H9 (cell line): Measurements from ENCODE around the gene MIPEP. TPM values are rescaled to one million over a fixed set of nuclear protein-coding genes. Genes with fewer than 3 reads are reported as not detected.
"Not testable (repeated sequence)": the region's sequence is repeated elsewhere in the genome, so short reads cannot be mapped to it uniquely, and the experiment has no call there.

Experiments used
- DNase-seq: peaks from one replicate; pipeline ENCODE4 v3.0.0-alpha.2; 2017
- H2AFZ ChIP-seq: one replicate; pipeline ENCODE4 v1.6.1; 2013; ENCODE audit warnings: mild to moderate bottlenecking, low read length, control low read depth, moderate library complexity
- H2AK5ac ChIP-seq: 2 replicates; pipeline ENCODE4 v1.6.1; 2013; ENCODE audit warnings: low read length, control low read depth, mixed read lengths; ENCODE audit not compliant: insufficient read length
- H2BK120ac ChIP-seq: one replicate; pipeline ENCODE4 v1.6.1; 2013; ENCODE audit warnings: low read depth, mild to moderate bottlenecking, low read length, control low read depth, inconsistent platforms; ENCODE audit not compliant: poor library complexity, severe bottlenecking
- H2BK12ac ChIP-seq: 2 replicates; pipeline ENCODE4 v1.6.1; 2013; ENCODE audit warnings: low read length, control low read depth, mixed read lengths, low read depth; ENCODE audit not compliant: insufficient read length
- H2BK15ac ChIP-seq: 2 replicates; pipeline ENCODE4 v1.6.1; 2013; ENCODE audit warnings: low read depth, low read length, control low read depth
- H2BK20ac ChIP-seq: one replicate; pipeline ENCODE4 v1.6.1; 2013; ENCODE audit warnings: low read depth, mild to moderate bottlenecking, low read length, control low read depth, inconsistent platforms; ENCODE audit not compliant: poor library complexity, severe bottlenecking
- H2BK5ac ChIP-seq: 2 replicates; pipeline ENCODE4 v1.6.1; 2013; ENCODE audit warnings: low read length, control low read depth, mixed read lengths; ENCODE audit not compliant: insufficient read length
- H3K14ac ChIP-seq: 2 replicates; pipeline ENCODE4 v1.6.1; 2013; ENCODE audit warnings: low read length, control low read depth; ENCODE audit not compliant: insufficient read depth
- H3K18ac ChIP-seq: 2 replicates; pipeline ENCODE4 v1.6.1; 2013; ENCODE audit warnings: low read depth, mild to moderate bottlenecking, mixed read lengths, low read length, control low read depth; ENCODE audit not compliant: insufficient read length
- H3K23ac ChIP-seq: 2 replicates; pipeline ENCODE4 v1.6.1; 2013; ENCODE audit warnings: low read length, control low read depth, mixed read lengths, low read depth; ENCODE audit not compliant: insufficient read length
- H3K23me2 ChIP-seq: 2 replicates; pipeline ENCODE4 v1.6.1; 2013; ENCODE audit warnings: low read depth, mild to moderate bottlenecking, mixed read lengths, low read length, control low read depth; ENCODE audit not compliant: insufficient read length, poor library complexity, severe bottlenecking
- H3K27ac ChIP-seq: 2 replicates; pipeline ENCODE4 v1.5.1; 2013; ENCODE audit warnings: low read length, control low read depth, mixed read lengths, low read depth; ENCODE audit not compliant: insufficient read length
- H3K27me3 ChIP-seq: 2 replicates; pipeline ENCODE4 v1.6.1; 2013; ENCODE audit warnings: low read length, control low read depth, inconsistent platforms; ENCODE audit not compliant: insufficient read depth
- H3K4ac ChIP-seq: 2 replicates; pipeline ENCODE4 v1.6.1; 2013; ENCODE audit warnings: low read depth, mild to moderate bottlenecking, control low read depth, inconsistent platforms, low read length, moderate library complexity
- H3K4me1 ChIP-seq: 2 replicates; pipeline ENCODE4 v1.6.1; 2013; ENCODE audit warnings: low read length, control low read depth, inconsistent platforms; ENCODE audit not compliant: insufficient read depth
- H3K4me2 ChIP-seq: 2 replicates; pipeline ENCODE4 v1.6.1; 2013; ENCODE audit warnings: low read length, control low read depth, mixed read lengths; ENCODE audit not compliant: insufficient read length, insufficient read depth
- H3K56ac ChIP-seq: 2 replicates; pipeline ENCODE4 v1.6.1; 2013; ENCODE audit warnings: low read depth, mild to moderate bottlenecking, mixed read lengths, low read length, control low read depth; ENCODE audit not compliant: insufficient read length
- H3K79me1 ChIP-seq: 2 replicates; pipeline ENCODE4 v1.6.1; 2013; ENCODE audit warnings: low read depth, mild to moderate bottlenecking, moderate library complexity, low read length, control low read depth, inconsistent platforms; ENCODE audit not compliant: insufficient read depth, poor library complexity, severe bottlenecking
- H3K79me2 ChIP-seq: 2 replicates; pipeline ENCODE4 v1.6.1; 2013; ENCODE audit warnings: low read length, control low read depth, inconsistent platforms; ENCODE audit not compliant: insufficient read depth
- H3K9ac ChIP-seq: 2 replicates; pipeline ENCODE4 v1.6.1; 2013; ENCODE audit warnings: low read length, control low read depth, mixed read lengths; ENCODE audit not compliant: insufficient read length; ENCODE audit errors: extremely low read depth
- H3K9me3 ChIP-seq: one replicate; pipeline ENCODE4 v1.6.1; 2013; ENCODE audit warnings: low read depth, low read length, inconsistent platforms; ENCODE audit not compliant: control insufficient read depth
- H3T11ph ChIP-seq: one replicate; pipeline ENCODE4 v1.6.1; 2013; ENCODE audit warnings: mild to moderate bottlenecking, low read length, control low read depth, inconsistent platforms
- H4K20me1 ChIP-seq: one replicate; pipeline ENCODE4 v1.6.1; 2013; ENCODE audit not compliant: control insufficient read depth, insufficient read length, insufficient read depth
- H4K5ac ChIP-seq: 2 replicates; pipeline ENCODE4 v1.6.1; 2013; ENCODE audit warnings: low read depth, mild to moderate bottlenecking, mixed read lengths, low read length, control low read depth; ENCODE audit not compliant: insufficient read length
- H4K8ac ChIP-seq: replicated peaks from 2 replicates; pipeline ENCODE4 v1.6.1; 2013; ENCODE audit warnings: low read length, control low read depth, mixed read lengths, low read depth; ENCODE audit not compliant: insufficient read length
- H4K91ac ChIP-seq: 2 replicates; pipeline ENCODE4 v1.6.1; 2013; ENCODE audit warnings: low read depth, mild to moderate bottlenecking, moderate library complexity, mixed read lengths, low read length, control low read depth; ENCODE audit not compliant: insufficient read length
- H3K27ac Mint-ChIP-seq, 3 experiments: 2 replicates in 2 of 3; 3 replicates in 1 of 3; pipeline ENCODE4 v1.8.0; 2020 to 2021; ENCODE audit warnings: mixed read lengths in 3 of 3, mild to moderate bottlenecking in 1 of 3, moderate library complexity in 1 of 3
- H3K27me3 Mint-ChIP-seq: 2 replicates; pipeline ENCODE4 v1.8.0; 2021; ENCODE audit warnings: low read depth, mild to moderate bottlenecking, moderate library complexity, mixed read lengths
- H3K36me3 Mint-ChIP-seq, 3 experiments: 2 replicates in 2 of 3; 3 replicates in 1 of 3; pipeline ENCODE4 v1.8.0; 2020 to 2021; ENCODE audit warnings: low read depth in 3 of 3, mixed read lengths in 3 of 3; ENCODE audit not compliant: insufficient read depth in 1 of 3
- H3K4me1 Mint-ChIP-seq, 2 experiments: 2 replicates each; pipeline ENCODE4 v1.8.0; 2020; ENCODE audit warnings: mixed read lengths in 2 of 2
- H3K4me3 Mint-ChIP-seq, 2 experiments: 2 replicates in 1 of 2; 3 replicates in 1 of 2; pipeline ENCODE4 v1.8.0; 2020 to 2021; ENCODE audit warnings: mild to moderate bottlenecking in 2 of 2, mixed read lengths in 2 of 2, moderate library complexity in 1 of 2
- H3K9me3 Mint-ChIP-seq, 2 experiments: 2 replicates in 1 of 2; 3 replicates in 1 of 2; pipeline ENCODE4 v1.8.0; 2020; ENCODE audit warnings: mild to moderate bottlenecking in 2 of 2, mixed read lengths in 2 of 2, moderate library complexity in 1 of 2
- CTCF ChIP-seq: fragments of 200-600 bp; sonication (generic); conservative IDR thresholded peaks from 3 replicates; pipeline ENCODE4 v1.8.0; 2021; ENCODE audit warnings: antibody characterized with exemption, mild to moderate bottlenecking
- WGBS: extraction: QIAGEN DNeasy Blood & Tissue Kit; methylation state at CpG from one replicate; pipeline ENCODE4 v1.1.7; 2013; ENCODE audit warnings: missing lambda C conversion rate, low lambda C conversion rate, mixed read lengths; ENCODE audit not compliant: insufficient read length; ENCODE audit errors: extremely low coverage; 5-methylcytosine and 5-hydroxymethylcytosine counted together
- total RNA-seq: library from RNA; stranded (reverse); gene quantifications from 2 replicates; pipeline ENCODE4 v1.2.1, GENCODE V29; 2021

The MIPEP gene
- total RNA-seq, 1 experiment from 2014 or later: 18.5 TPM

- no peak overlapping the region for H2BK15ac ChIP-seq
- WGBS: no CpG with 5 or more reads among the region's 7 CpGs
- TF ChIP-seq CTCF: no peak
- no peak overlapping the region for H3K4me2 ChIP-seq
- no peak overlapping the region for H2AFZ ChIP-seq
- no peaks in the 10 kb centered on the region for H4K20me1 ChIP-seq
- no peak overlapping the region for H3K27ac ChIP-seq
- H3K9me3 ChIP-seq: no peaks in the 10 kb centered on the region
- H3K79me1 ChIP-seq: no peaks in the 10 kb centered on the region
- H2BK5ac ChIP-seq: no peak overlapping the region
- H3K23ac ChIP-seq: no peak overlapping the region
- no peak overlapping the region for H4K8ac ChIP-seq
- no peak overlapping the region for H4K5ac ChIP-seq
- no peak overlapping the region for H2AK5ac ChIP-seq
- no peak overlapping the region for H3T11ph ChIP-seq
- peak; percentile 52 for DNase-seq
- H2BK120ac ChIP-seq: no peak overlapping the region
- Mint-ChIP-seq H3K27me3 (no peaks in the 10 kb centered on the region; the same call in 1 of the 2 replicates), H3K36me3 (peaks cover 0 to 5% (median 3%) of the 10 kb centered on the region in 3 experiments; a peak in 4 of 7 replicates), H3K4me1 (peaks cover 31 to 39% of the 10 kb centered on the region in 2 experiments), H3K4me3 (peak overlapping the region in 1 of 2 experiments; percentile 41; a peak in 3 of 5 replicates), H3K27ac (peak overlapping the region in 2 of 3 experiments; percentile 78 to 93; a peak in 4 of 7 replicates), H3K9me3 (no peaks in the 10 kb centered on the region)
- H3K4me1 ChIP-seq: peaks cover 7% of the 10 kb centered on the region; the same call in 1 of the 2 replicates
- no peaks in the 10 kb centered on the region for H3K23me2 ChIP-seq
- H3K18ac ChIP-seq: no peak overlapping the region
- no peaks in the 10 kb centered on the region for H3K79me2 ChIP-seq
- no peak overlapping the region for H2BK12ac ChIP-seq
- H3K56ac ChIP-seq: no peak overlapping the region
- no peak overlapping the region for H3K14ac ChIP-seq
- no peak overlapping the region for H2BK20ac ChIP-seq
- H3K9ac ChIP-seq: no peak overlapping the region
- no peaks in the 10 kb centered on the region for H3K27me3 ChIP-seq
- H3K4ac ChIP-seq: no peak overlapping the region
- no peak overlapping the region for H4K91ac ChIP-seq
These were observed 140.8 kb downstream of the MIPEP start for GRCh38 chr13:23748109-23748990.

- H3K18ac ChIP-seq, H2BK5ac ChIP-seq, H3K23ac ChIP-seq, H4K91ac ChIP-seq, DNase-seq, H3K4me2 ChIP-seq, H4K5ac ChIP-seq, H3K27ac ChIP-seq, H3K4me3 Mint-ChIP-seq, H3K4ac ChIP-seq, H3T11ph ChIP-seq, H2AK5ac ChIP-seq, H3K9me3 ChIP-seq, H2BK20ac ChIP-seq, H4K8ac ChIP-seq, H3K23me2 ChIP-seq, H3K9ac ChIP-seq, H2AFZ ChIP-seq, H3K4me1 ChIP-seq, H2BK12ac ChIP-seq, H3K27me3 Mint-ChIP-seq, H3K9me3 Mint-ChIP-seq, H3K27ac Mint-ChIP-seq, H3K79me1 ChIP-seq, H3K27me3 ChIP-seq, H2BK120ac ChIP-seq, H3K56ac ChIP-seq, H3K14ac ChIP-seq, H3K36me3 Mint-ChIP-seq, H4K20me1 ChIP-seq, H3K79me2 ChIP-seq, H2BK15ac ChIP-seq: not testable (repeated sequence)
- H3K4me1 Mint-ChIP-seq: peaks cover 22 to 34% of the 10 kb centered on the region in 2 experiments
- no CpG with 5 or more reads among the region's 5 CpGs for WGBS
These were observed 143.1 kb downstream of the MIPEP start for GRCh38 chr13:23746141-23746540.
